GM12891 (cell line): ENCODE data around the gene SGF29.

Source experiments
- PAX5 ChIP-seq: IDR thresholded peaks from 2 replicates; pipeline ENCODE4 v1.6.1; 2011; ENCODE audit warnings: low read length, moderate library complexity, mild to moderate bottlenecking; ENCODE audit not compliant: insufficient read depth, severe bottlenecking
- POLR2A ChIP-seq: IDR thresholded peaks from 2 replicates; pipeline ENCODE4 v1.6.1; 2011; ENCODE audit warnings: low read depth, low read length, control low read depth
- POLR2AphosphoS5 ChIP-seq: IDR thresholded peaks from 2 replicates; pipeline ENCODE4 v1.6.1; 2011; ENCODE audit warnings: low read depth, low read length, control low read depth
- SPI1 ChIP-seq: IDR thresholded peaks from 2 replicates; pipeline ENCODE4 v1.6.1; 2011; ENCODE audit warnings: low read depth, low read length, control low read depth
- TAF1 ChIP-seq: IDR thresholded peaks from 2 replicates; pipeline ENCODE4 v1.6.1; 2011; ENCODE audit warnings: low read depth, low read length, control low read depth

DNA sequence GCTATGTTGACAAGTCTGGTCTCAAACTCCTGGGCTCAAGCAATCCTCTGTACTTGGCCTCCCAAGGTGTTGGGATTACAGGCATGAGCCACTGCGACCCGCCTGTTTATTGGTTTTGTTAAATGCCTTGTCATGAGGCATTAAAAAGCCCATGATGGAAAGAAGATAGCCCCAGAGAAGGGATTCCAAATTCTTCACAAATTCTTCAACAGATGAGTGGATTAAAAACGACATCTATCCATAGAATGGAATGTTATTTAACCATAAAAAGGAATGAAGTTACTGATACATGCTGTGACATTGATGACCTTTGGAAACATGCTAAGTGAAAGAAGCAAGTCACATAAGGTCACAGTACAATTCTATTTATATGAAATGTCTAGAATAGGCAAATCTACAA is 4.7 kb downstream of the SGF29 start:
- no peak for TF ChIP-seq POLR2AphosphoS5
- no peak for TF ChIP-seq PAX5
- no peak for TF ChIP-seq POLR2A
- TF ChIP-seq TAF1, result no peak
- TF ChIP-seq SPI1, result no peak
